ENCODE data around the gene TPGS2.
"Not testable (repeated sequence)": the region's sequence is repeated elsewhere in the genome, so short reads cannot be mapped to it uniquely, and the experiment has no call there.

The TPGS2 gene

DNA sequence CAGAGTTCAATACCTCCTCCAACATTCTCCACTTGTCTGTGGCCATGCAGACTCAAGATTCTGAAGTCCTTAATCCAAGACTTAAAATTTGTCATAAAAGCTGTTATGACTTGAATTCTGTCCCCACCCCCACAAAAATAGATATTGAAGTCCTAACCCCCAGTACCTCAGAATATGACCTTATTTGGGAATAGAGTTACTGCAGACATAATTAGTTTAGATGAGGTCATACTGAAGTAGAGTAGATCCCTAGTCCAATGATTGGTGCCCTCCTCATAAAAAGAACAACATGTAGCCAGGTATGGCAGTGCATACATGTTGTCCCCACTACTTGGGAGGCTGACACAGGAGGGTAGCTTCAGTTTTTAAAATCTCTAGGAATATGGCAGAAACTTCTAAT, 9.2 kb downstream of the TPGS2 start:
- no peak for DNase-seq

DNA sequence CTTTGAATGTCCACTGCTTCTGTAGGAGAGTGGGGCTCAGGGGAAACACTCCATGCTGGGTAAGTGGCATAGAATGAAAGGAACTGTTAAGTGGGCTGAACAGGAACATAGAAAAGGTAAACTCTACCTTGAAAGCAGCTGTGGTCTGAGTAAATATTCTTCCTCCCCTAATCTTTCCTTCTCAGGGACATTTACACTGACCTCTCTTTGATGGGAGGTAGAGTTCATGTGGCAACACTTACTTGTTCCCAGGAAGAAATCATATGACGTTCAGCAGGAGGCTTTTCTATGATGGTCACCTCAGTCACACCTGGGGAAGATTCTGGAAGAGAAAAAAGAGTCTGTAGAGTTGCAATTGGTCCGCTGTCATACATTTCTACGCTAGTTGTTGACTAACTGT, 10.2 kb downstream of the TPGS2 start:
- DNase-seq: no peak

DNA sequence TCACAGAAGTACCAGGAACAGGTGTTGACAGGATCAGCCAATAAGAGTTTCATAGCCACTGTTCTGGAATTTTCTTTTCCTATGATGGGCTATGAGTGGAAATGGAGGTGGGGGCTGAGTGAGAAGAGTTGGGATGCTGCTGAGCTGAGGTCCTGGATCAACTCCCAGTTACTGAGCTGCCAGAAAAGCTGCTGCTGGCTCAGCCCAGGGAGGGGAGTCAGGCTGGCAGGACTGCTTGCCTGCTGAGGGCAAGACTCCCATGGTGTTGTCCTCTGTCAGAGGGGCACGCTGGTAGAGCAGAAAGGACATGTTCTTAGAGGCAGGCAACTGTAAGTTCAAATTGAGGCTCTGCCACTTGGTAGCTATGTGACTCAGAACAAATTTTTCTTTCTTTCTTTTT, 11.8 kb downstream of the TPGS2 start:
- DNase-seq: no peak

DNA sequence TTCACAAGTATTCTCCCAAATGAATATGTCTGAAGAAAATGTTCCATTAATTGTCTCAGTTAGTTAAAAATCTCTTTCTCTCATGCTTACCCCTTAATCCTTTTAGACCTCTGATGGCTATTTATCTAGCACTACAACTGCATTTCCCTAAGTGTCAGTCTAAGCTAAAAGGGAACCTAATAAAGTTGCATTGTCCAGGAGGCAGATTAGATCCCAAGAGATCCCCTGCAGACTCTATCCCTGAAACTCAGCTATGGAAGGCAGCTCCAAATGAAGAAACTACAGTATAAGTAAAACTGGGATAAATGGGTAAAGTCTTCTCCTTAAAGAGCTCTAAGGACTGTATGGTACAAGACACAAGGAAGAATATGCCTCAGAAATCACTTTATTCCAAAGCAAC, 12.7 kb downstream of the TPGS2 start:
- DNase-seq: not testable (repeated sequence)

DNA sequence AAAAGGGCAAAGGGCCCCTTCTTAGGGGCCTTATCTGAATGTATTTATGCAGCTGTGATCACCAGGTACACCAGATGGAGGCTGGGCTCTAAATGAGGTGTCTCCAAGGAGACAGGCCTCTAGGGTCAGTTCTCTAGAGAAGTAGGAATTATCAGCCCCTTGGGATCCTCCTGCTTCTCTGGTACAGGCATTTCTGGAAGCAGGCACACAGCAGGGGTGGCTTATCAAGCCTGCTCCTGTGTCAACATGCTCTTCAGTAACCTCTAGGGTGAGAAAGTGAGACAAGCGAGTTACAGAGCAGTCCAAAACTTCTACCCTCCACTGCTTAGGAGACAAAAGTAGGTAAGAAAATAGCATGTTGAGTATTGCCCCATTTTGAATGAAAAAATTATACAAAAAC, 13.8 kb downstream of the TPGS2 start:
- DNase-seq: no peak

DNA sequence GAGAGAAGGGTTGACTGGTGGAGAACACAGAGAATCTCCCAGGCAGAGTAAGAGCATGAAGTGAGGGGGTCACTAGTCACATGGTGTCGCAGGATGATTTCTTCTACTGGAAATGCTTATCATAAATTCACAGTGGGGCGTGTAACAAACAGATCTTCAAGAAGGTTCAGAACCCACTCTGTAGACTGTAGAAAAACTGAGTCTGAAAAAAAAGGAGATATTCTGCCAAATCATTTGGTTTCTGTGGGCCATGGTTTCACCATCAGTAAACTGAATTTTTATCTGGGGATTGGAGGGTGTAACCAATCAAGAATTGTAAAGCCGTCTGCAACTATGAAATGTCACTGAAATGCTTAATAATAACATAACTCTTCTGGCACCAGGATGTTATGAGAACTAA, 15.0 kb downstream of the TPGS2 start:
- no peak for DNase-seq

DNA sequence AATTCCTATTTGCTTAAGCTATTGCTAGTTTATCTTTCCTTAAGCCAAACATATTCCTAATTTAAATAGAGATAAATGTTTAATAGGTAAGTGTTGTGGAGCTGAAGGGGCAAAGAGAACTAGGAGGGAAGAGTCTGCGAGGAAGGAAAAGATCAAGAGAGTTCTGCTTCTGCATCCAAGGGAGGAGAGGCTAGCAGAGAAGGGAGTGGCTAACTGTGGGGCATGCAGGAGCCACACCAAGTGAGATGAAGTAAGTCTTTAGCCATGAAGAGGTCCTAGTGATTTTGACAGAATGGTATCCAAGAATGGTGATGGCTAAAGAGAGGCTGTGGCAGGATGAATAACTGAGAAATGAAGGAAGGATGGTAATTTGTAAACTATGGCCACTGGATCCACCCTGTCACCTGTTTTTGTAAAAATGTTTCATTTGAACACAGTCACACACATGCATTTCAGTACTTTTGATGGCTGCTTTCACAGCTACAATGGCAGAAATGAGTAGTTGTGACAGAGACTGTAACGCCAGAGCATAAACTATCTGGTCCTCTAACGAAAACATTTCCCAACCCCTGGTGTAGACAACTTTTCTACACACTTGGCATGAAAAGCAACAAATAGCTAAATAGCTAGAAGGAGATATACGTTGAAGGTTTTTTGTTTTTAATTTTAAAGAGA, 15.6 kb downstream of the TPGS2 start:
- no peak for DNase-seq

DNA sequence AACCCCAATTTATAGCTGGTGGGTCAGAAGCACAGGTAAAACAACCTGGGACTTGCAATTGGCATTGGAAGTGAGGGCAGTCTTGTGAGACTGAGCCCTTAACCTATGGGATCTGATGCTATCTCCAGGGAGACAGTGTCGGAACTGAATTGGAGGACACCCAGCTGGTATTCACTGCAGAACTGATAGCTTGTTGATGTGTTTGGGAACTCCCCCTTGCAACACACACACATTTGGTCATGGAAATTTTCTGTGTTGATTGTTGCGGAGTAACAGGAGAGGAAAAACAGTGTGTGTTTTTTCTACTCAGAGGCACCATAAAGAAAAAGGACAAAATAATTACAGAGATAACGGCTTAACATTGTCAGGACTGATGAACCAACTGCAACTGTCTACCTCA, 16.1 kb downstream of the TPGS2 start:
- DNase-seq: no peak

DNA sequence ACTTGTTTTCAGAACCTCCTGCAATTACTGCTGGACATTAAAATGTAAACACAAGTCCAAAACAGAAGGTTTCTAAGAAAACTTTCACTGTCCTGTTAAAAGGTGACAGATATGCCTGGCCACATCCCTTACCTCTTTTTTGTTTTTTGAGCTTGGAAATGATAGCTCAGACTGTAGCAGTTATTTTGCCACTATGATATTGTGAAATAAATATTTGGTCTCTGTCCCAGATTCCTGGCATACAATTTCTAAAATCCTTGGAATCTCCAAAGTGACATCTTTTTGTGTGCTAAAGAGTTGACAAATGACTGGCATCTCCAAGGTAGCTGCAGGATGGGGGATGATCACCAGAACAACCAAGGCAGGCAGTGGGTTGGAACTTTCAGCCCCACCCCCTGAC, 16.8 kb downstream of the TPGS2 start:
- DNase-seq: no peak

DNA sequence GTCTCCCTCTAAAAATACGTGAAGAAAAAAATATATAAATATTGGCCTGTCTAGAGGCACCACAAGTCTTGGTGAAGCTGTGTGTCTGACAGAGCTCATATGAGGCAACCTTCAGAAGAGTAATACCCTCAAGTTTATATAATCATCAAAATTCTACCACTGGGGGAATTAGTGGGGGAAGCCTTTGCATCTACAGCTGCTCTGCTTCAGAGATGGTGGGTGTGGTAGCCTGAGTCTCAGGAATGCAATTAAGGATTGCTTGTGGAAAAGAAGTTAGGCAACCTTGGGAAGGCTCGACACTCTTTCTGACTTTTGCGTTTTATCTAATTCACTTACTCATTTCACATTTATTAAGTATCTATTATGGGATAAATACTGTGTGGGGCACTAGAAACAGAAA, 17.4 kb downstream of the TPGS2 start:
- DNase-seq: no peak

DNA sequence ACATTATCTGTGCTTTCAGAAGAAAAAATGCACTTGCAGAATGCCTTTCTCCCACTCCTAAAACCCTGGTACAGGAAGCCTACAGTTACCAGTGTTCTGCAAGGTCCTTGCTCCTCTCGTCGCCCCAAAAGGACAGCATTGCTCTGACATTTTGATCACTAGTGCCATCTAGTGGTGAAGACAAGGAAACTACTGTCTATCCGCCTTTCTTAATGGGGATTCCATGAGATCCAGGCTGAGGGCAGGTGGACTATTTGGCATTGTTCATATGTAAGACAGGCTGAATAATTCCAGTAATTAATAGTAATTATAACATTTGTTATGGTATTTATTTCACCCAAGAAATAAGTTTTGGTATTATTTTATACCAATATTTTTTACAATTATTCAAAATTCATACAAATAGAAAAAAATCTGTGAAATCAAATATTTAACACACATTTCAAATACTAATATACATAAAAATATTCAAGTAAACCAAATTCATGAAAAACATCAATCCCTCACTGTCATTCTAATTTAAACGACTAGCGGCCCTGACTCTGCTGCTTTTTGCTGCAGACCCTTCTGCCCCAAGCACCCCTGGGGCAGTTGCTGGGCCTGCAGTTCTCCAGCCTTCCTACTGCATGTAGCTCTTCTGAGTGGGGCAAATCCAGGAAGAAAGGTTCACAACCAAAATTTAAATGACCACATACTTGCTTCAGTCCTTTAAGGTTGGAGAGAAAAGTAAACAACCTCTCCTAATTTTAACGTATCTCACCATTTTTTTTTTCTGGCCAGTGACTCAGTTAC, 19.0 kb downstream of the TPGS2 start:
- peak in 1 of 2 experiments; percentile 16 for DNase-seq

DNA sequence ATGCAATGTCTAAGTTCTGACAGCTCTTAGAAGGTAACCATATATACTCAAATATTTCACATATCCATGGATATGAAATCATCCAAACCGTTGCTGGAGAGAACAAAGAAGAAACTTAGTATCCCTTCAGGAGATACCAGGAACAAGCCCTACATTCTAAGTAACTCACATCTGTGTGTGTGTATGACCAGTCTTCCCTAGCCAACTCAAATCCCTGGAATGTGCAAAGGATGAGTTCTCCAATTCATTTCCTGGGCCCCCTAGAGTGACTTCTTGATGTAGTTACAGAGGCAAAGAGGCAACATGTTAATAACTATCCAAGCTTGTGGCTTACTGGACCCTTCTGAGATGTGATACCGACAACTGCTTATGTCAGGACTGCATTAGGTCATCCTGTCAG, 20.1 kb downstream of the TPGS2 start:
- DNase-seq: no peak

DNA sequence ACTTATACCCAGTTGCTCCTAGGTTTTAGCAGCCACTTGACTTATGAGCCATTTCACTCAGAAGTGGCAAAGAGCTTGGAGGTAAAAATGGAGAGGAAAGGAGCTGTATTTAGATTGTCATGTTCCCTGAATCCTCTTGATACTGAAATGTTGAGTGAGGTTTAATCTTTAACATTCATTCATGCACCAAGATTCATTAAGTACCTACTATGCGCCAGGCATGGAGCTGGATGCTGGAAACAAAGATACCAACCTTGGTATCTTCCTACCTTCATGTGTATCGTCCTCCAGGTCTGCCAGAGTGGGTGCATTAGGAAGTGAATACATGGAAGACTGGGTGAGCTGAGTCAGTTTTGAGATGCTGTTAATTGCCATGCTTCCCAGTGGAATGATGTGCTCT, 23.7 kb downstream of the TPGS2 start:
- no peak for DNase-seq

DNA sequence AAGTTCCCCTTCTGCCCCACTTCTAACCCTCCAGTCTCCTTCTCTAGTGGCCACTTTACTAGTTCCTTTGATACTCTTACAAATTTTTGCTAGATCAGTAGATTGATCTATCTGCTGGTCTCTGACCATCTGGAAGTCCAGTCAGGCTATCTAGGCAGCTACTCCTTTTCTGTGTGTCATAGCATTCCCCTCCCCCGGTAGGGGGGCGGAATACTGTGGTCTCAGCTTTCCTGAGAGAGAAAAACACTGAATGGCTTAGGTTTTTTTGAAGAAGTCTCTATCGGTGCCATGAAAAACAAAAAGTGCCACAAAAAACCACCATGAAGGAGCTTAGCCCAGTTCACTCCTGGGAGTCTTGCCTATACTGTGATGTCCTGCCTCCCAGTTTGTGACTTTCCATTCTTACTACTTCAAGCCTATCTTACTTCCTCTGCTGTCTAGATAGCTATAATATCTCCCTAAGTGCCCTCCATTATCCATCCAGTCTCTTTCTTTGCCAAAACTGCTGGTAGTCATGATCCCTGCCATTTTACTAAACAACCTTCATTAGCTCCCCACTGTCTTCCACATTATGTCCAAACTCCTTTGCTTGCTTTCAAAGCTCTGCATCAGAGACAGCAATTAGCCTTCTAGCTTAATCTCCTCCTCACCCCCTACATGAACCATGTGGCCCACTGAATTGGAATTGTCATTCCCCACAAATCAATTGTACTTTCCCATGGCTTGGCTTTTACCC, 29.9 kb downstream of the TPGS2 start:
- DNase-seq: no peak

DNA sequence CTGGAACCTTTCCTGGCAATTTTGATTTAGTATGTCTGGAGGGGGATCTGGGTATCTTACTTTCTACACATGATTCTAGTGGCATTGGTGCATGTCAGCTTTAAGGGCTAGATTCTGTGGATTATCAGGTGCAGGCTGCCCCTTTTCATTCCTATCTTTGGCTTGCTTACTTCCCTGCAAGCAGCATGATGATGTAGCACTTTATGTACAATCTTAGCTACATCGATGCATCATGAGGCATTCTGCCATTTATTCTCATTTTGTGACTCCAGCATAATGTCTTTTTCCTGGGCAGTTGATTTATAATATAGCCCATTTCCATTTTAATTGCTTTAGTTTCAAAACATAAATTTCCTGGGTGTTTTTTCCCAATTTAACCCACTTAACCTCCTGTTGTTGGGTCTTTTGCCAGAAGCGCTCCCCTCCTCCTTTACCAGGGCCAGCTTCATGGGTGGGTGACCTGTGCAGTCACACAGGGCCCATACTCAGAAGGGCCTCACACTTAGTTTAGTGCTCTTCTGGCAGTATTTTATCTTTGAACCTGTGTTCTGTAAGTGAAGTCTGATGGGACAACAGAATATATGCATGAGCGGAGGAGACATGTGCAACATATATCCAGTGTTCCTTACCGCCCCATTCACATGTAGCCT, 36.0 kb downstream of the TPGS2 start:
- no peak for DNase-seq

DNA sequence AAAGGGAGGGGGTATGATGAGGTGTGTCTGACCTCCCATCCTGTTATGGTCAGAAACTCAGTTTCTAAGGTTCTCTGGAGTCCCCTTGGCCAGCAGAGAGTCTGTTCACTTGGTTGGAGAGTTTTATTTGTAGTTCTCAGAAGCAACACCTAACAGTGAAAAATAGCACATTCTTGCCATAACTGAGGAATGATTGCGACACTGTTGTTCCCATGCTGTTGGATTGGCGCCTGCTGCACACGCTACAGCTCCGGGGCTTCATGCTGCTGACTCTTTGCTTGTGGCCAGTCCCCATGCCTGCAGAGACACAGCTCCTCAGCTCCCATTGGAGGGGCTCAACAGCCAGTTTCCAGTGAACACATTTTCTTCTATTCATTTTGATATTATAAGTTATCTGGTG, 42.1 kb downstream of the TPGS2 start:
- DNase-seq: no peak

DNA sequence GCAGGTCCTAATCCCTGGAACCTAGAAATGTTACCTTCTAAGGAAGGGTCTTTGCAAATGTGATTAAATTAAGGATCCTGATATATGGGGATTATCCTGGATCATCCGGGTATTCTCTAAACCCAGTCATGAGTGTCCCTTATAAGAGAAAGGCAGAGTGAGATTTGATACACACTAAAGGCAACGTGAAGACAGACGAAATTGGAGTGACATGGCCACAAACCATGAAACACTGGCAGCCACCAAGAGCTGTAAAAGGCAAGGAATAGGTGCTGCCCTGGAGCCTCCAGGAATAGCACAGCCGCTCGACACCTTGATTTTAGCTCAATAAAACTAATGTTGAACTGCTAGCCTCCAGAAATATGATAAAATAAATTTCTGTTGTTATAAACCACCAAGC, 45.0 kb downstream of the TPGS2 start:
- DNase-seq: no peak

DNA sequence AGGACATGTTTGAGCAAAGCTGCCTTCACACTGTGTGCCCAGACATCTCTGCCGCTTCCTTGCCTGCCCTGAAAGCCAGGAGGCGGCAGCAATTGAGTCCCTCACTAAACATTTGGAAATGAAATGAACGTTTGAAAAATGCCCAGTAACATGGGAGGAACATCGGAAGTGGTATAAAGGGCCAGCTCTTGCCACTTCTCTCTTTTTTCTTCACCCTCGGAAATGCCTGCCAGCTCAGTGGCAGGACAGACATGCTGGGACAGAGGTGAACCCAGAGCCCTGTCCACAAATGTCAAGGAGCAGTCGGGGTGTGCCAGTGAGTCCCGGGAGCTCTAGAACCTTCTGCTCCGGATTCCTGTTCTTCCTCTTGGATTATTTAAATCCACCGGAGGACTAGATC, 46.1 kb downstream of the TPGS2 start:
- DNase-seq: no peak

DNA sequence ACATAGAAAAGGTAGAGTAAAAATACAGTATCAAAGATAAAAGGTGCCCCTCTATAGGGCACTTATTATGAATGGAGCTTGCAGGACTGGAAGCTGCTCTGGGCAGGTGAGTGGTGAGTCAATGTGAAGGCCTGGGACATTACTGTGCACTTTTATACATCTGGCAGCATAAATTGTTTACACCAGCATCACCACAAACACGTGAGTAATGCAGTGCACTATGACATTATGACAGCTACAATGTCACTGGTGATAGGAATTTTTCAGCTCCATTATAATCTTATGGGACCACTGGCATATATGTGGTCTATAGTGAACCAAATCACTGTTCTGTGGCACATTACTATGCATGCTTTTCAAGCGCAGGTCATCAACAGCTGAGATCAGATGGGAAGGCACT, 48.1 kb downstream of the TPGS2 start:
- DNase-seq: no peak

DNA sequence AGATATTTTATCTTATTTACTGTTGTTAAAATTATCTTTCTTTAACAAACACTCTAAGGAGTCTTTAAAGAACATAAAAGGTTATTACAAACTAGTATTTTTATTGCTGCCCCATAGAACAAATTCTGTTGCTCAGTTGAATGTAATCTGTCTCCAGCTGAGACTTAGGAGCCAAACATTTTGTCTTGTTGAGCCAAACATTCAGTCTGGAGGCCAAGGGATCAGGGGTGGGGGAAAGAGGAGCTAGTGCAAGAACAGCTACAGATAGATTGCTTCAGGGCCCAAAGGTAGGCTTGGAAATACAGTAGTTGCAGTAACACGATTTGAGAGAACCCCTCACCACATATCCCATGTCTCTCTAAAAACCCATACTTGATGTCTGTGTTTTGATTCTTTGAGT, 51.2 kb downstream of the TPGS2 start:
- DNase-seq: no peak

DNA sequence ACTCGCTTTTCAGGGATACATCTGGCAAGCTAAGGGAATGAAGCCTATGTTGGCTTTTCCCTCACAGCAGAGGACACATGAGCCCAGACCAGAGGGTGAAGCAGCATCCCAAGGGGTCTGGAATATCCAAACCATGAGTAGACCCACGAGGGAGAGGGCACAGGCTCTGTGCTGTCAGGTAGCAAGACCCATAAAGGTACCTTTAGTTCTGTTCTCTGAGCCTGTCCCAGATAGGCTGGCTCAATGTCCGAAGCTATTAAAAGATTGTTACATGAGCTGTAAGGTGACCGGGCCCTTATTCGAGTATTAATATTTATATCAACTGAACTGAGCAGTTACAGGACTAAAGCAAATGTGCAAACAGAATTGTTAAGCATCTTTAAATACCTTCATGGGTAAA, 52.2 kb downstream of the TPGS2 start:
- DNase-seq: no peak

DNA sequence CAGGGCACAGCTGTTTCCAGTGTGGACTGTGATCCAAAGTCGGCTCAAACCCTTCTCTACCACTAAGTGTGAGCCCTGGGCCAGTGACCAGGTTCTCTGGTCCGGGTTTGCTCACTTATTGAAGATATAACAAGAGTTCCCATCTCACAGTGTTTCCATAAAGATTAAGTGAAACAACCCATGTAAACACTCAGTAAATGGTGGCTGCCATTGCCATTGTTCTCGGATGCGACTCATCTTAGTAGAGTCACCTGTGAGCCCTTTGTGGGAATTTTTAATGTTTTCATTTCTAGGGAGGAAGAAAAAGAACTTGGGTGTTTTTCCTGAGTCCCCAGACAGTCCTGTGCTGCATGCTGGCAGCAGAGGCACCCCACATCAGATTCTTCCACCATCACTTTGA, 53.4 kb downstream of the TPGS2 start:
- no peak for DNase-seq

DNA sequence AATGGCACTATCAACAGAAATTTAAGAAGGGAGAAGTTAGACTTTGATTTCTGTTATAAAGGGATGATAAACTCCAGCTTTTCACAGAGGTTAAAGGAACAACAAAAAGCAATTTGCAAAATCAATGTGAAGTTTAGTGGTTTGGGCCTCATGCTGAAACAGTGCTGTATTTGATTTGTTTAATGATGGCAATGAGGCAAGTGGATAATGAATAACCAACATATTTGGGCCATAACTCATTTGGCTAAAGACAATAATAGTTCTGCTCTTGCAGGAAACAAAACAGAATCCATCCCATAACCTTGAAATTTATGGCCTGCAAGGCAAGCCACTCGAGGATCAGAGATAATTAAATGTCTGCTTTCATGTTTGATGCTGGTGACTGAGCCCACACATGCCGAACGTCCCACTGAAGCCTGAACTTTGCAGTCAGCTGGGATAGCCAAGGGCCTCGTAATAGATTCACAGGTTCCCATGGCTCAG, 56.5 kb downstream of the TPGS2 start:
- no peak for DNase-seq
